DMS53 (cell line): ENCODE data around the gene CPM.
"Not testable (repeated sequence)": the region's sequence is repeated elsewhere in the genome, so short reads cannot be mapped to it uniquely, and the experiment has no call there.

Source experiments
- DNase-seq: peaks from one replicate; lab custom pipeline; 2025; lab: John Stamatoyannopoulos, UW

CPM gene

DNA sequence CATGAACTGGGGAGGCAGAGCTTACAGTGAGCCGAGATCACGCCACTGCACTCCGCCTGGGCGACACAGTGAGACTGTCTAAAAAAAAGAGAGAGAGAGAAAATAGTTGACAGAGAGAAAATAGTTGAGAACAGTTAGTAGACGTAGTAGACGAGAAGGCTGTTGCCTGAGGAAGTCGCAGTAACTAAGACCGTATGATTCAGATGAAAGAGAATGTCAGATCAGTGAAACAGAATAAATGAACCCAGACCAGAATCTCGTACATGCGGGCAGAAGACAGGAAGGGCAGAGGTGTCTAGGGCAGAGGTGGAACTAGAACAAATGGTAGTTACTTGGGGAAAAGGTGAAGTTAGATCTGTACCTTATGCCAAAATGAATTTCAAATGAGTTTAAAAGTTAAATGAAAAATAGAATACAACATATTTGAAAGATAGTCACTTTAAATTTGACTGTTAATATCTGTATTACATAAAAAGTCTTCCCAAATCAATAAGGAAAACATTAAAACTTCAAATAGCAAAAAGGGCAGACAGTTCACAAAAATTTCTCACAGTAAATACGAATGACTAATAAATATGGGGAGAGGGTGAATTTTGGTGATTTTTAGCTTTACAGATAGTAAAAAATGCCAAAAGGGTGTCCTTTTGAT lies 107.3 kb downstream of the CPM start:
- no peak for DNase-seq

DNA sequence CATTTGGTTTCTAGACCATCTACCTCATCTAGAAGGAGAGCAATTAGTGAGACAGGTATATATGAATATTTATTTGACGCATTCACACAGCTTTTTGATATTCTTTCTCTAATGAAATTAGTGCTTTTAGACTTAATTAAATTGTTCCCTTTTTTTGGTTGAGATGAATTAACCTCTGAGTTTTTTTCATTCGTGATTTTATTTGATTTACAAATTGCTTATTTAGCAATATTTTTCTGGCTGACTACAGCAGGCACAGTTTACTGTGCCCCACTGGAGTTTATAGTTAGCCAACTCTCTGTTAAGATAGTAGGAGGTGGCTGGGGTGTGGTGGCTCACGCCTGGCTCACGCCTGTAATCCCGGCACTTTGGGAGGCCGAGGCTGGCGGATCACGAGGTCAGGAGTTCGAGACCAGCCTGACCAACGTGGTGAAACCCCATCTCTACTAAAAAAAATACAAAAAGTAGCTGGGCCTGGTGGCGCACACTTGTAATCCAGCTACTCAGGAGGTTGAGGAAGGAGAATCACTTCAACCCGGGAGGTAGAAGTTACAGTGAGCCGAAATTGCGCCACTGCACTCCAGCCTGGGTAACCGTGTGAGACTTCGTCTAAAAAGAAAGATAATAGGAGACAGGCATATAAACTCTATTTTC lies 108.2 kb downstream of the CPM start:
- DNase-seq: no peak

DNA sequence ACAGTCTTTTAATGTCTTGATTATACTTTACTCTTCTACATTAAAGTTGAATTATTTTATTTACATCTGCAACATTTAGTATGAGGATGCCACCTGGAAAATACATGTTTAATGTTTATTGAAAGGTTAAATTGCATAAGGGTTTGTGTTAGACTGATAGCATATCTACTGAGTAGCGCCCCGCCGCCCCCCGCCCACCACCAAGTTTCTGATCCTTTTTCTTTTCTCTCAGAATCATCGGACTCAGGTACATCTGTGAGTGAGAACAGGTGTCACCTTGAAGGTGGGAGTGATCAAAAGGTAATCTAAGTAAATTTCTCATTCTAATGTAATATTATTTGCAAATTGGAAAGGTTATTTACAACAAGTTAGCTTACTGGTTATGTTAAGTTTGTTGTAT lies 108.8 kb downstream of the CPM start:
- no peak for DNase-seq

DNA sequence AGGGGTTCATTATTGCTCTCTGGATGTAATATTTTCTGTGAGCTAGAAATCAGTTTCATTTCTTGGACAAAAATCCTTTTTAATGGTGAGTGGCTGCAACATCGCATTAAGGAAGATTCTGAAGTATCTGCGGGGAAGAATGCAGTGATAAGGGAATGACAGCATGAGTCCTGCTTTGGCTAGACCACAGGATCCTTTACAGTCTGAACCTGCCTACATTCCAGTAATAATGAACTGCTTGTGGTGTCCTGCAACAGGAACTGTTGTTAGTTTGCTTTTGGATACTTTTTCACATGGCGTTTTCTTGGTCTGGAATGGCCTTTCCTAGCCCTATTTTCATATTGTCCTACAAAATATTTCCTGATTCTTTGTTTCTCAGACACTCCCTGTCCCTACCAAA lies 109.3 kb downstream of the CPM start:
- no peak for DNase-seq

DNA sequence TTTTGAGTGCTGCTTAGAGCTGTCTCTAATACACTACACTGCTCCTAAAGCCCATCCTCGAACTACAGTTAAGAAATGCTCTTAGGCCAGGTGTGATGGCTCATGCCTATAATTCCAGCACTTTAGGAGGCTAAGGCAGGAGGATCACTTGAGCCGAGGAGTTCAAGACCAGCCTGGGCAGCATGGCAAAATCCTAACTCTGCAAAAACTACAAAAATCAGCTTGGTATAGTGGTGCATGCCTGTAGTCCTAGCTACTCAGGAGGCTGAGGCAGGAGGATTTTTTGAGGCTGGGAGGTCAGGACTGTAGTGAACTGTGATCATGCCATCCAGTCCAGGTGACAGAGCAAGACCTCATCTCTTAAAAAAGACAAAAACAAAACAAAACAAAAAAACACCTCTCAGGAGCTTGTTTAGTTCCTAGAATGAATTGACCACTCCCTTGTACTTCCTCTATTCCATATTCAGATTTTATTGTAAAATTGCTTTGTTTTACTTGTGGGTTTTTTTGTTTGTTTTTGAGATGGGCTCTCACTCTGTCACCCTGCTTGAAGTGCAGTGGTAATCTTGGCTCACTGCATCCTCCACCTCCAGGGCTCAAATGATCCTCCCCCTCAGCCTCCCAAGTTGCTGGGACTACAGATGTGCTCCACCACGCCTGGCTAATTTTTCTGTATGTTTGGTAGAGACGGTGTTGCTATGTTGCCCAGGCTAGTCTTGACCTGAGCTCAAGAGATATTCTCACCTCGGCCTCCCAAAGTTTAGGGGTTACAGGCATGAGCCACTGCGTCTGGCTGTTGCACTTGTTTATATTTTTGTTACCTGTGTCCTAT lies 111.4 kb downstream of the CPM start:
- no peak for DNase-seq

DNA sequence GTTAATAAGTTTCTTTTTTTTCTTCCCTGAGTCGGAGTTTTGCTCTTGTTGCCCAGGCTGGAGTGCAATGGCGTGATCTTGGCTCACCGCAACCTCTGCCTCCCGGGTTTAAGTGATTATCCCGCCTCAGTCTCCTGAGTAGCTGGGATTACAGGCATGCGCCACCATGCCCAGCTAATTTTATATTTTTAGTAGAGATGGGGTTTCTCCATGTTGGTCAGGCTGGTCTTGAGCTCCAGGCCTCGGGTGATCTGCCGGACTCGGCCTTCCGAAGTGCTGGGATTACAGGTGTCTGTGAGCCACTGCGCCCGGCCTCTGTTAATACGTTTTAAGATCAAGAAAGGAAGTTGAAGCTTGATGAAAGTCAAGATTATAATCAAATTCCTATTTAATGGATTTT lies 113.5 kb downstream of the CPM start:
- DNase-seq: not testable (repeated sequence)

DNA sequence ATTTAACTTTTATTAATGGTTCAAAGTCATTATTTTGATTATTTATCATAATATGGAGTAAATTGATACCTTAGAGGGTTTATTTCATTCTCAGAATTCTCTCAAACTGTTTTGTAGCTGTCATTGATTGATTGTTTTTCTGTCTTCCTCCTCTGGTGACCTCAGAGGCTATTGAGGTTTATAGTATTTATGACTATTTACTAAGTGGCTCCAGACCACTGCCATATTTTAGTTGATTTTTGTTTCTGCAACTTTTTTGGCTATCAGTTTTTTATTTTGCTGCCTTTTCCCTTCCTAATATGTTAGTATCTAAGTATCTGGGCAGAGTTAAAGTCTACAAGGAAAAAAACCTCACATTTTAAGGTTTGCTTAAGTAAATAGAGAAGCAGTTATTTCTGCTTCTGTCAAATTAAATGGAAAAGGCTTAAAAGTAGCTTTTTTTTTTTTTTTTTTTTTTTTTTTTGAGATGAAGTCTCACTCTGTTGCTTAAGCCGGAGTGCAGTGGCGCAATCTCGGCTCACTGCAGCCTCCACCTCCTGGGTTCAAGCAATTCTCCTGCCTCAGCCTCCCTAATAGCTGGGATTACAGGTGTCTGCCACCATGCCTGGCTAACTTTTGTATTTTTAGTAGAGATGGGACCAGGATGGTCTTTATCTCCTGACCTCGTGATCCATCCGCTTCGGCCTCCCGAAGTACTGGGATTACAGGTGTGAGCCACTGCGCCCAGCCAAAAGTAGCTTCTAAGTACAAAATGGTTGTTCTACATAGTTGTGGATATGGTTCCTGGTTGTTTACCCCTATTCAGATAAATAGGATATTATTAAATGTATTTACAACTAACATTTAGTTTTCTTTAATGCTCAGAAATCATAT lies 116.8 kb downstream of the CPM start:
- DNase-seq: no peak

DNA sequence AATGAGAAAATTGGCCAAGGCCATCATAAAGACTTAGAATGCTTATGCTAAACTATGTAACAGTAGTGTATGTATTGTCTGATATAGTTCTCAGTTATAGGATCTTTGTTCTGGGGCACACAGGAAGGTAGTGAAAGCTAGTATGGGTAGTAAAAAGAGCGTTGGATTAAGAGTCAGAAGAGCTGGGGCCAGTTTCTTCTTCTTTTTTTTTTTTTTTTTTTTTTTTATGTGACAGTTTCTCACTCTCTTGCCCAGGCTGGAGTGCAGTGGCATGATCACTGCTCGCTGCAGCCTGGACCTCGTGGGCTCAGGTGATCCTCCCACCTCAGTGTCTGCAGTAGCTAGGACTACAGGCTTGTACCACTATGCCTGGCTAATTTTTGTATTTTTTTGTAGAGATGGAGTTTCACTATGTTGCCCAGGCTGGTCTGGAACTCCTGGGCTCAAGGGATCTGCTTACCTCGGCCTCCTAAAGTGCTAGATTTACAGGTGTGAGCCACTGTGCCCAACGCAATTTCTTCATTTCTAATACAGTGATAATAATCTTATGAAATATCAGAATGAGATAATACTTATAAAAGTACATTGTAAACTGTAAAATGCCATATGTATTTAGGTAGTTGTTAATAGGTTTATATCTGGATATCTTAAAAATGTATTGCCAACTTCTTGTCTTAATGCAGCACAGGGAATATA lies 117.6 kb downstream of the CPM start:
- DNase-seq: no peak

DNA sequence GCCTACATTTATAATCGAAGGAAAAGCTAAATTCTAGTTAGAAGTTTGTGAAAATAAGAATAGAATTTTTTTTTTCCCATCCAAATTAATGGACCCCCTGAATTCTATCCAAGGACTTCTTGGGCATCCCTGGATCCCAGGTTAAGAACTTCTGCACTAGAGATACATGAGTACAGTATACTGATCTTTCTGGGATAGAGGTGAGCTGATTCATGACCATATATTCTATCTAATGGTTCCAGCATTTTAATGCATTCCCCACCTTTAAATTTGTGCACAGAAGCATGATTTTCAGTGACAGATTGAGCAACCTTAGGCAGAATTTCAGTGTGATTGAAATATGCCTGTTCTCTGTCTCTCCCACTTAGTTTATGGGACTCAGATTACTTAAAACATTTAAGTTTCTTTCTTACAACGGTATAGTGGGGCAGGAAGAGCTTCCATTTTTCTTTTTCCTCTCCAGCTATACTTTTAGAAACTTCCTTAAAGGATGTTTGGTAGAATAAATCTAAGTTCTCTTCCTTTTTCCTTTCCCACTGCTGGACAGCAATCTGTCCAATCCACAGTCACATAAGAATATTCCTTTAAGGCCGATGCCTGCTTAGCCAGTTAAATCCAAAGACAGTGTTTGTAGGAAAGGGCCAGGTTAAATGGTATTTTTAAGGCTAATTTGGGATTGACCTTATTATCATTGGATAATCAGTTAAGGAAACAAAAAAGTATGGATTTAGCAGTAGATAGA lies 118.3 kb downstream of the CPM start:
- DNase-seq: no peak

DNA sequence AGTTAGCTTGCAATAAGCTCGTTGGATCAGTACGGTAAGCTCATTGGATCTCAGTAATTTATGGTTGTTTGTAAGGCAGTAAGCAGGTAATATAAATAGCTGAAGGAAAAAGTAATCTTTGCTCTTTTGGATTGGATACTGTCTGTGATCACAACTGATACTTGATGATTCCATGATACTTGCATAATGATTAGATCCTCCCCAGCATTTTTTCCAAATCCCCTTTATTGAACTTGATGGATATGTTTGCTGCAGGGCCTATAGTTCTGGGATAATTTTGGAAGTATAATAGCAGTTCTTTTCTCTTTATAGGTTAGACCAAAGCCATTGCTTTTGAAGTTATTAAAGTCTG lies 119.8 kb downstream of the CPM start:
- DNase-seq: no peak

DNA sequence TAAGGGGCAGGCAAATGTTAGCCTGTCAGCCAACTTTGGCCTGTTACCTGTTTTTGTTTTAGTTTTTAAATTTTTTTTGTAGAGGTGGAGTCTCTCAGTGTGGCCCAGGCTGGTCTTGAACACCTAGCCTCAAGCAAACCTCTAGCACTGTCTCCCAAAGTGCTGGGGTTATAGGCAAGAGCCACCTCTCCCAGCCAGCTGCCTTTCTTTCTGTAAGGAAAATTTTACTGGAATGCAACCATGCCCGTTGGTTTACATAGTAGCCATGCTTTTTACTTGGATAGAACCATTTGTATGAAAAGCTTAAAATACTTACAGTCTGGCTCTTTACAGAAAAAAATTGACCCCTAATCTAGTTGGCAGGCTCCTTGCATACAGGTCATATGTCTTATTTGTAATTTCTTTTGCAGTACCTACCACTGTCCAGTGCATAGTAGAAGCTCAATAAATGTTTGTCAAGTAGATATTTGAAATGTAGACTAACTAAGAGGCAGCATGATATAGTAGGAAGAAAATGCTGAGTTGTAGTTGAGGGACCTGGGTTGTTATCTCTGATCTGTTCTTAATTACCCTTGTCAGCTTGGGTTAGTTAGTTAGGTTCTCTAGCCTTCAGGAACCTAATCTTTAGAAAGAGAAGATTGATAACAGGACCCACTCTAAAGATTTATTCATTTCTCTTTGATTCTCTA lies 120.3 kb downstream of the CPM start:
- DNase-seq: no peak

DNA sequence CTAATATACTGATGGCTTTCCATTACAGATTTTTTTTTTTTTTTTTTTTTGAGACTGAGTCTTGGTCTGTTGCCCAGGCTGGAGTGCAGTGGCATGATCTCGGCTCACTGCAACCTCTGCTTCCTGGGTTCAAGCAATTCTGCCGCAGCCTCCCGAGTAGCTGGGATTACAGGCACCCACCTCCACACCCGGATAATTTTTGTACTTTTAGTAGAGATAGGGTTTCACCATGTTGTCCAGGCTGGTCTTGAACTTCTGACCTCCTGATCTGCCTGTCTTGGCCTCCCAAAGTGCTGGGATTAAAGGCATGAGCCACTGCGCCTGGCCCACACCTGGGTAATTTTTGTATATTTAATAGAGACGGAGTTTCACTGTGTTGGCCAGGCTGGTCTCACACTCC lies 121.4 kb downstream of the CPM start:
- DNase-seq: not testable (repeated sequence)

DNA sequence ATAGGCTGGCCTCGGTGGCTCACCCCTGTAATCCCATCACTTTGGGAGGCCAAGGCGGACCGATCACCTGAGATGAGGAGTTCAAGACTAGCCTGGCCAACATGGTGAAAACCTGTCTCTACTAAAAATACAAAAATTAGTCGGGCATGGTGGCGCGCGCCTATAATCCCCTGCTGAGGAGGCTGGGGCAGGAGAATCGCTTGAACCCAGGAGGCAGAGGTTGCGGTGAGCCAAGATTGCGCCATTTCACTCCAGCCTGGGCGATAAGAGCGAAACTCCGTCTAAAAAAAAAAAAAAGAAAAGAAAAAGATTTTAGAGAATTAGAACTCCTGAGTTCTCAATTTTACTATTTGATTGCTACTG lies 123.0 kb downstream of the CPM start:
- DNase-seq: not testable (repeated sequence)

DNA sequence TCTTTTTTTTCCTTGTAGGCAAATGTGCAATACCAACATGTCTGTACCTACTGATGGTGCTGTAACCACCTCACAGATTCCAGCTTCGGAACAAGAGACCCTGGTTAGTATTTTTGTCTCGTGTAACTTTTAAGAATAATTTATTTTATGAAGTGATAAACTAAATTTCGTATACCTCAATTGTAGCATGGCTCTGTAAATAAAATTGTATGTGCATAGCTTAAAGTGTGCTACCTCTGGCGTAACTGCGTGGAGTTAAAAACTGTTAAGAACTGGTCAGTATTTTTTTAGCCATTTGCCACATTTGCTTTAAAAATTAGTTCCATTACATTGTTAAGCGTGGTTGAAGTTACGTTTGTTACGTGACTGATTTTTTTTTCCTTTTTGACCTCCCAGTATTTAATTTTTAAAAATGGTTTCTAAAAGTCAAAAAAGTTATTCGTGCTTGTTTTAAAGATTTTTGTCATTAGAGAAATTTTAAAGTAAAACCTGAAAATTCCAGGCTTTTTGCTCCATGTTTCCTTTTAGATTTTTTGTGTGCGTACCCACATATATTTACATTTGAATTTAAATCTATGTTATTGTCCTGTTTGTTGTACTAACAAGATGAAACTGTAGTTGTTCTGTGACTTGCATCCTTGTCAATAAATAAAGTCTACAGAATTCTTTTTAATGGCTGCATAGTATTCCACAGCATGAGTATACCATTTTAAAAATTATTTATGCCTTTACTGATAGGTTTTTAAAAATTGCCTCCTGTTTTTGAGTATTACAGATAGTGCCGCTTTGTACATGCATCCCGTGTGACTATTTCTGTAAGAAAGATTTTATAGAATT lies 123.6 kb downstream of the CPM start:
- DNase-seq: no peak

DNA sequence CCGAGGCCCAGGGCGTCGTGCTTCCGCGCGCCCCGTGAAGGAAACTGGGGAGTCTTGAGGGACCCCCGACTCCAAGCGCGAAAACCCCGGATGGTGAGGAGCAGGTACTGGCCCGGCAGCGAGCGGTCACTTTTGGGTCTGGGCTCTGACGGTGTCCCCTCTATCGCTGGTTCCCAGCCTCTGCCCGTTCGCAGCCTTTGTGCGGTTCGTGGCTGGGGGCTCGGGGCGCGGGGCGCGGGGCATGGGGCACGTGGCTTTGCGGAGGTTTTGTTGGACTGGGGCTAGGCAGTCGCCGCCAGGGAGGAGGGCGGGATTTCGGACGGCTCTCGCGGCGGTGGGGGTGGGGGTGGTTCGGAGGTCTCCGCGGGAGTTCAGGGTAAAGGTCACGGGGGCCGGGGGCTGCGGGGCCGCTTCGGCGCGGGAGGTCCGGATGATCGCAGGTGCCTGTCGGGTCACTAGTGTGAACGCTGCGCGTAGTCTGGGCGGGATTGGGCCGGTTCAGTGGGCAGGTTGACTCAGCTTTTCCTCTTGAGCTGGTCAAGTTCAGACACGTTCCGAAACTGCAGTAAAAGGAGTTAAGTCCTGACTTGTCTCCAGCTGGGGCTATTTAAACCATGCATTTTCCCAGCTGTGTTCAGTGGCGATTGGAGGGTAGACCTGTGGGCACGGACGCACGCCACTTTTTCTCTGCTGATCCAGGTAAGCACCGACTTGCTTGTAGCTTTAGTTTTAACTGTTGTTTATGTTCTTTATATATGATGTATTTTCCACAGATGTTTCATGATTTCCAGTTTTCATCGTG lies 124.4 kb downstream of the CPM start:
- peak; percentile 98 for DNase-seq

DNA sequence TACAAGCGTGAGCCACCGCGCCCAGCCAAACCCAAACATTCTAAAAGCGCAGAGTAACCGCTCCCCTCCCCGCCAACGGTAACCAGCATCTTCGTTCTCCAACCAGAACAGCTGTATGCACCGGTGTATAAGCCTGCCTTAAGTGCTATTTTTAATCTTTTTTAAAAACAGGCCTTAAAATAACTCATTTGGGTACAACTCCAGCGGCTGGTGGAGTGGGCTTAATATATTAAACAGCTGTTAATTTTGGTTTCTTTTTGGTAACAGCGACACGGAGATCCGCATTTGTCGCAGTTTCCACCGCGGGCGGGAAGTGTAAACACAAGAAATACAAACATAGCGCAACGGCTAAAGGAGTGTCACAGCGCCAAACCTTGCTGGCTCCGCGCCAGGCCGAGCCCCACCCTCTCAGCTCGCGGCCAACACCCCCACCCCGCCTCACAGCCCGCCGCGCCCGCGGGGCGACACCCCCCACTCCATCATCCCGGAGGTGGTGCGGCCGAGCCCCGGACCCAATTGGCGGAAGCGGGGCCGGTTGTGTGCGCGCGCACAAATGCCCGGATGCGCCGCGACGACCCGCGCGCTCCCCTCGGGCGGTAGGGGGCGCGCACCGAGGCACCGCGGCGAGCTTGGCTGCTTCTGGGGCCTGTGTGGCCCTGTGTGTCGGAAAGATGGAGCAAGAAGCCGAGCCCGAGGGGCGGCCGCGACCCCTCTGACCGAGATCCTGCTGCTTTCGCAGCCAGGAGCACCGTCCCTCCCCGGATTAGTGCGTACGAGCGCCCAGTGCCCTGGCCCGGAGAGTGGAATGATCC lies 125.2 kb downstream of the CPM start, which contains the start of gene MDM2:
TSS of gene MDM2 (plus strand) at position 602 of the 812 bp plus-strand sequence. CDS start 301 bp downstream, outside the sequence.
- peak; percentile 98 for DNase-seq

DNA sequence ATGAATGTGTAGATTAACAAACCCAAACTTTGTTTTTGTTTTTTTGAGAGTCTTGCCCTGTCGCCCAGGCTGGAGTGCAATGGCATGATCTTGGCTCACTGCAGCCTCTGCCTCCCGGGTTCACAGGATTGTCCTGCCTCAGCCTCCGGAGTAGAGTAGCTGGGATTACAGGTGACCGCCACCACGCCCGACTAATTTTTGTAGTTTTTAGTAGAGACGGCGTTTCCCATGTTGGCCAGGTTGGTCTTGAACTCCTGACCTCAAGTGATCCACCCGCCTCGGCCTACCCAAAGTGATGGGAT lies 125.7 kb downstream of the CPM start:
- DNase-seq: not testable (repeated sequence)
